Measurements from ENCODE around the gene SAFB2.

- TF ChIP-seq, protein P1, sequence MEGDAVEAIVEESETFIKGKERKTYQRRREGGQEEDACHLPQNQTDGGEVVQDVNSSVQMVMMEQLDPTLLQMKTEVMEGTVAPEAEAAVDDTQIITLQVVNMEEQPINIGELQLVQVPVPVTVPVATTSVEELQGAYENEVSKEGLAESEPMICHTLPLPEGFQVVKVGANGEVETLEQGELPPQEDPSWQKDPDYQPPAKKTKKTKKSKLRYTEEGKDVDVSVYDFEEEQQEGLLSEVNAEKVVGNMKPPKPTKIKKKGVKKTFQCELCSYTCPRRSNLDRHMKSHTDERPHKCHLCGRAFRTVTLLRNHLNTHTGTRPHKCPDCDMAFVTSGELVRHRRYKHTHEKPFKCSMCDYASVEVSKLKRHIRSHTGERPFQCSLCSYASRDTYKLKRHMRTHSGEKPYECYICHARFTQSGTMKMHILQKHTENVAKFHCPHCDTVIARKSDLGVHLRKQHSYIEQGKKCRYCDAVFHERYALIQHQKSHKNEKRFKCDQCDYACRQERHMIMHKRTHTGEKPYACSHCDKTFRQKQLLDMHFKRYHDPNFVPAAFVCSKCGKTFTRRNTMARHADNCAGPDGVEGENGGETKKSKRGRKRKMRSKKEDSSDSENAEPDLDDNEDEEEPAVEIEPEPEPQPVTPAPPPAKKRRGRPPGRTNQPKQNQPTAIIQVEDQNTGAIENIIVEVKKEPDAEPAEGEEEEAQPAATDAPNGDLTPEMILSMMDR (IDR thresholded peaks at IDR 0.05 in 4 of 5, conservative IDR thresholded peaks at IDR 0.05 in 1 of 5): no peak
- no peak for TF ChIP-seq POLR2A (IDR thresholded peaks at IDR 0.05)
These were observed 1.6 kb upstream of the SAFB2 start for GRCh38 chr19:5624018-5624663.
